Hypothalamus (tissue), 51 donors: ENCODE data around the gene KIF19.
A peak's percentile ranks its signal among the peaks of the same experiment; 100 is the strongest.
"Not testable (repeated sequence)": the region's sequence is repeated elsewhere in the genome, so short reads cannot be mapped to it uniquely, and the experiment has no call there.

Source experiments
- DNase-seq, 51 donors: peaks; one replicate each; lab custom pipeline; 2025; lab: John Stamatoyannopoulos, UW

The KIF19 gene

GRCh38 chr17:74383141-74383540 is 57.1 kb downstream of the KIF19 start:
- DNase-seq, result no peak

- DNase-seq, result no peak
These were observed 59.2 kb downstream of the KIF19 start for GRCh38 chr17:74385201-74385600.

- no peak for DNase-seq
These were observed 60.4 kb downstream of the KIF19 start for GRCh38 chr17:74386386-74386785.

GRCh38 chr17:74387365-74388218 is 61.6 kb downstream of the KIF19 start:
- no peak for DNase-seq

- DNase-seq, result no peak
These were observed 63.2 kb downstream of the KIF19 start for GRCh38 chr17:74389084-74389753.

GRCh38 chr17:74389937-74390679 is 64.1 kb downstream of the KIF19 start:
- no peak for DNase-seq

GRCh38 chr17:74390680-74391653 is 64.9 kb downstream of the KIF19 start:
- no peak for DNase-seq

- DNase-seq, result no peak
These were observed 65.7 kb downstream of the KIF19 start for GRCh38 chr17:74391771-74392170.

GRCh38 chr17:74392848-74393247 is 66.8 kb downstream of the KIF19 start:
- no peak for DNase-seq

- DNase-seq, result peak in 16 of 51 donors; percentile 8 to 59 (median 36)
These were observed 67.4 kb downstream of the KIF19 start for GRCh38 chr17:74393346-74393942.

GRCh38 chr17:74394275-74394950 is 68.4 kb downstream of the KIF19 start:
- DNase-seq, result no peak

GRCh38 chr17:74394977-74395376 is 69.0 kb downstream of the KIF19 start:
- DNase-seq, result no peak

- DNase-seq, result no peak
These were observed 70.5 kb downstream of the KIF19 start for GRCh38 chr17:74396567-74396966.

- no peak for DNase-seq
These were observed 76.0 kb downstream of the KIF19 start for GRCh38 chr17:74402048-74402447.

- DNase-seq, result no peak
These were observed 77.6 kb downstream of the KIF19 start for GRCh38 chr17:74403512-74404137.

GRCh38 chr17:74404218-74404617 is 78.2 kb downstream of the KIF19 start:
- DNase-seq, result no peak

GRCh38 chr17:74404789-74405188 is 78.8 kb downstream of the KIF19 start:
- no peak for DNase-seq

- not testable (repeated sequence) for DNase-seq
These were observed 79.3 kb downstream of the KIF19 start for GRCh38 chr17:74405311-74405710.
